ENCODE data around the gene DBI.
A peak's percentile ranks its signal among the peaks of the same experiment; 100 is the strongest.
"Not testable (repeated sequence)": the region's sequence is repeated elsewhere in the genome, so short reads cannot be mapped to it uniquely, and the experiment has no call there.

The DBI gene

DNA sequence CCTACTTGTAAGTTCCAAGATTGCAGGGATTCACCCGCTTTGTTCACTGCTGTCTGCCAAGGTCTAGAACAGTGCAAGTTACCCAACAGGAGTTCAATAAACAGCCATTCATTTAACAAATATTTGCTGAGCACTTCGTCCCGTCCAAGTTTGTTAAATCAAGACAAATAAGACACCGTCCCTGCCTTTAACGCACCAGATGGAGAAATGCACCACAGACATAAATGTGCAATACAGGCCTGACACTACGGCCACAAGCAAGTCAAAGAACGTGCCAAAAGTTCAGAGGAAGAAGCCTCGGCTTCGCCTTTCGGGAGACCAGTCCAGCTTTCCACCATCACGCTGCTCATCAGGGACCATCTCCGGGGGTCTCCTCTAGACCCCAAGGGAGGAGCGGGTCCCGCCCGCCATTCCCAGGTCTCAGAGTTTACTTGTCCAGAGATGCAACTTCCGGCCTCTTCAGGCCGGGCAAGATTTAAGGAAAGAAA lies 572 bp upstream of the DBI start:
- DNase-seq = no peak

DNA sequence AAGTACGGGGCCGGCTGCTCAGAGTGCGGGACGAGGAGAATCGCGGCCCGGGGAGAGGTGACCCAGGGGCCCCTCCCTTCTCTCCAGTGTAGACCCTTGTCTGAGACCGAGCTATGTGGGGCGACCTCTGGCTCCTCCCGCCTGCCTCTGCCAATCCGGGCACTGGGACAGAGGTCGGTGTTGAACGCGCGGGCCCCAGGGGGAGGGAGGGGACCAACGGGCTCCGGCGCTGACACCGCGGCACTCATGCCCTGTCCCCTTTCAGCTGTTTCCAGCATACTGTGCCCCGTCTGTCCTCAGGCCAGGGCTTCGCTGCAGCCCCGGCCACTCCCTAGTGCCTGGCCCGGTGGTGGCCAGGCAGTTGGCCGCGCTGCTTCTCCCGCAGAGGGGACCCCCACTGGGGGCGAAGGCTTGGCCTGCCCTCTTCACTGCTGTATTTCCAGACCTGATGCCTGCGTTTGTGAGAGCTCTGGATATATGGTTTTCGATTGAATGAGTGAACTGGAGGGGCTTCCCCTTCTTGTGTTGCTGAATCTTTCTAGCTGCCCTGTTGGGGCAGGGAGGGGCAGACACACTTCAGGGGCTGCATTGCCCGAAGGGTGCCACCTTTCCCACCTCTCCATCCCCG lies 809 bp downstream of the DBI start:
- peak; percentile 7 for DNase-seq

DNA sequence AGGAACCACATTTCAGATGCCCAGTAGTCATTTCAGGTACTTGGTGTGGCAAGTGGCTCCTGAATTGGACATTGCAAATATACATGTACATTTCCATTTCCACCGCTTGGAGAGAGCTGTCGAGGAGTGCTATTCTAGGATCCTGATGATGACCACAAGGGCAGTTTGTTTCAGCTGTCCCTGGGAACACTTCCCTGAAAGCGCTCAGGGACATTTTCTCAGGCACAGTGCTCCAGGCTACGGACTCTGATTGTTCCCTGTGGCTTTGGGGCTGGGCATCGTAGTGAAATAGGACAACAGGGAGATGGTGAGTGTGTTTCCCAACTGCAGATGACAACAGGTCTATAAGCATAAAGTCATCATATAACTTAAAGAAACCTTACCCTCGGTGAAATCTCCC lies 3.1 kb downstream of the DBI start:
- no peak for DNase-seq

DNA sequence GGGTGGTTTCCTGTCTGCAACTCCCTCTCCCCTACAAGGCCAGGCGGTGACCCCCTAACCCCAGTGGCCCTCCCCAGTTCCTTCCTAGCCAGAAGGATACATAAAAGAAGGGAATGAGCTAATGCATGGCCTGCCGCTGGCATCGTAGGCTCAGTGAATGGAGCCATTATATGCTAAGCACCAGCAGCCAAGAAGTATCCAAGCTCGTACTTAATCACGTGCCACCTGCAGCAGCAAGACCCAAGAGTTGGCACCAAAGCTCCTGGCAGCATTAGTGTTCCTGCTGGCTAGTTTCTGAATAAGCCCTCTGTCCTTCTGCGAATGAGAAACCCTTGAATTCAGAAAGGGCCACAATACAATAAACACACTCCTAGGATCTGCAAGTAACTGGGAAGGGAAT lies 4.3 kb downstream of the DBI start:
- DNase-seq = no peak

DNA sequence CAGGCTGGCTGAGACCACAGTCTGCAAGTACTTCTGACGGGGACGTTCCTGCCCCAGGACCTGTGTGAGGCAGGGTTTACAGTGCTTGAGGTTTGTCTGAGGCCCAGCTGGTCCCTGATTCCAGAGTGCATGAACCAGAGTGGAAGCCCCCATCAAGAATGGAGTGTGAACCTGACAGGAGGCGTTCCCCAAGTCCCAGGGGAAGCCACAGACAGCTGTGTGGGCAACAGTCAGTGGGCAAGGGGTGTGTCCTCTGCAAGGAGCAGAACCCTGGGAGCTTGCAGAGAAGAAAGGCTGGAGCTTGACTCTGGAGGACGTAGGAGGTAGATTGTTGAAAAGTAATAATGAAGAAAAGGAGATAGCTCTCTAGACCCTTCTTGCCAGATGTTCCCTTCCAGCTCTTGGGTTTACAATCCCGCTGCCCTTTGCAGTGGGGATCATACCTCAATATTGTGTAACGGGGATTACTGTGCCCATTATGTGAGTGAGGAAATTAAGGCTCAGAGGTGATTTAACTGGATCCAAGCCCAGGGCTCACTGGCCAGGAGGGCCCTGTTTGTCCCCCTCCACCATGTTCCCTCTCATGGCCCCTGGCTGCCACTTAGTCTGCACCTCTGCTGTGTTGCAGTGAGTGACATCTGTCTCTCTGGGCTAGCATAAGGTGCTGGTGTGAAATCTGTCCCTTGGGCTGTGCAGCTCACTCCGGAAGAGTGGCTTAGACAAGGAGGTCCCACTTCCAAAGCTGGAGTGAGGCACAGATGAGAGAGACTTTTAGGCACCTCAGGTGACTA lies 6.2 kb downstream of the DBI start:
- DNase-seq = no peak

DNA sequence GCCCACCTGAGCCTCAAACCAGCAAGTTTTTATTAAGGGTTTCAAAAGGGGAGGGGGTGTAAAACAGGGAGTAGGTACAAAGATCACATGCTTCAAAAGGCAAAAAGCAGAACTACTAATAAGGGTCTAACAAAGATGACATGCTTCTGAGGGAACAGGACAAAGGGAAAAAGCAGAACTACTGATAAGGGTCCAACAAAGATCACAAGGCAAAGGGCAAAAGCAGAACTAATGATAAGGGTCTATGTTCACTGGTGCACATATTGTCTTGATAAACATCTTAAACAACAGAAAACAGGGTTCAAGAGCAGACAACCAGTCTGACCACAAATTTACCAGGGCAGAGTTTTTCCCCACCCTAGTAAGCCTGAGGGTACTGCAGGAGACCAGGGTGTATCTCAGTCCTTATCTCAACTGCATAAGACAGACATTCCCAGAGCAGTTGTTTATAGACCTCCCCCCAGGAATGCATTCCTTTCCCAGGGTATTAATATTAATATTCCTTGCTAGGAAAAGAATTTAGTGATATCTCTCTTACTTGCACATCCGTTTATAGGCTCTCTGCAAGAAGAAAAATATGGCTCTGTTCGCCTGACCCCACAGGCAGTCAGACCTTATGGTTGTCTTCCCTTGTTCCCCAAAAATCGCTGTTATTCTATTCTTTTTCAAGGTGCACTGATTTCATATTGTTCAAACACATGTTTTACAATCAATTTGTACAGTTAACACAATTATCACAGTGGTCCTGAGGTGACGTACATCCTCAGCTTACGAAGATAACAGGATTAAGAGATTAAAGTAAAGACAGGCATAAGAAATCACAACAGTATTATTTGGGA lies 7.3 kb downstream of the DBI start:
- not testable (repeated sequence) for DNase-seq

DNA sequence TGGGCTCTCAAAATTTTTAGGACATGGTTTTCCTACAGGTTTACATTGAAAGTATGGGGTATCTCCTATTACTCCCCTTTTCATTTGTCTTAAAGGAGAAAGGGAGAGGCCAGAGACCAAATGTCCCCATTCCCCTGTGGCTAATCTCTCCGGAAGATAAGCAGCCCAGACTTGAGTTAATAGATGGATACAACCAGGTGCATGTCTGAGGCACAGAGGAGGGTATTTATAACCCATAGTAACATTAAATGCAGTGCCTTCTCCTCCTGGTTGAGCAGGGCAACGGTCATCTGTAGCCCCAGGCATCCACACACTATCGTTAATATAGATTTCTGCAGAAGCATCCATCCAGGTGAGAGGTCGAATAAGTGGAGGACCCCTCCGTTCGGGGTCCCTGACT lies 9.6 kb downstream of the DBI start:
- not testable (repeated sequence) for DNase-seq

DNA sequence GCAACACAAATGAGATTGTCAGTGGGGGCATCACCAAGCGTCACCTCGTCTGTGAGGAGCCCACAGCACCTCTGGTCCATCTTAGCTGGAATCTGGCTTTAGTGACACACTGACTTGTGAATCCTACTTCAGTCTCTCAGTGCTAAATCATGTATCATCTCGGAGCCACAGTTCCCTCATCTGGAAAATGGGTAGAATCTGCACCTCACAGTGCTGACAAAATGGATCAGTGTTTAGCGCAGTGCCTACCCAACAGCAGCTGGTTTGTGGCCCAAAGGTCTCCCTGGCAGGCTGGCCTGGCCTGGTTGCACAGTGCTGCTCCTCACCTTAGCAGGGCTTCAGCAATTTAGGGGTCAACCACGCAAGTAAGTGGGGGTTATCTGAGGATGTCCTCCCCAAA lies 10.0 kb downstream of the DBI start:
- DNase-seq = no peak

DNA sequence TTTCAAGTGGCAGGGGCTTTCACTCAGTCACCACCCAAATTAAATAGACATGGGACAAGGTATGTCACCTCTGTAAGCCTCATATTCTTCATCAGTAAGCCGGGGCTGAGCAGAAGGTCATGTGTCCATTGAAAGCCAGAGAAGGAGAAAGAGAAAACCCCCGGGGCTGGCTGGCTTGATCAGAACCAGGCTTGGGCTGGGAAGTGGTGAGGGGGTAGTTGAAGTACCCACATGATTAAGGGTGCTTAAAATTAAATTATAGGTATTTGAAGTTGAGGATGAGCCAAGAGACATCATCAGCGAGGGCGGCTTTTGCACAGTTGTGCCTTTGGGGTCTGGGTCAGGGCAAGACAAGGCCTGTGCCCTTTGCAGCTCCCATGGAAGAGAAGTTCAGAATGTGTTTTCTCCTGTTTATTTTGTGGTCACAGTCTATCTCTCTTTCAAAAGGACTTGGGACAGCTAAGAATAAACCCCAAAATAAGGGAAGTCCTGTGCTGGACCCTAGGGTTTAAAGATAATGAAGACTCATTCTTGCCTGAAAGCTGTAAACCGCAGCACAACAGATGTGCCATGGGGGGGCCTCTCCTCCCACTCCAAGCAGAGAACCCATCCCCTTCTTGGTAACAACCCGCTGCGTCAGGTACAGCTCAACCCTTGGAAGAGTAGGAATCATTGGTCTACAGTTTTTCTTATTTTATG lies 10.7 kb downstream of the DBI start:
- DNase-seq = no peak

DNA sequence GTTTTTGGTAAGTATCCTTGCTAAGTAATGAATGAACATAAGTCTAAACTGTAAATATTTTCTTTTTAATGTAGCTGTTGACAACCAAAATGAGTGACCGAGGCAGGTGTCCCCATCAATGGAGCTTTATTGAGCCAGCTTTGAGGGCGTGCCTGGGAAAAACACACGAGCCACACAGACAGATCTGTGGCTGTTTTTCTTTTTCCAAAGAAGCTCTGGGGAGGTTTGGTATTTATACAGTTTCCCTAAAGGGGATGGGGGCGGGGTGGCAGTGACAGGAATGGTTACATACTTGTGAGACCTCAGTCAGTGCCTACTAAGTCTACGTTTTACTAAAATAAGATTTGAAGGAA lies 11.2 kb downstream of the DBI start:
- DNase-seq = no peak

DNA sequence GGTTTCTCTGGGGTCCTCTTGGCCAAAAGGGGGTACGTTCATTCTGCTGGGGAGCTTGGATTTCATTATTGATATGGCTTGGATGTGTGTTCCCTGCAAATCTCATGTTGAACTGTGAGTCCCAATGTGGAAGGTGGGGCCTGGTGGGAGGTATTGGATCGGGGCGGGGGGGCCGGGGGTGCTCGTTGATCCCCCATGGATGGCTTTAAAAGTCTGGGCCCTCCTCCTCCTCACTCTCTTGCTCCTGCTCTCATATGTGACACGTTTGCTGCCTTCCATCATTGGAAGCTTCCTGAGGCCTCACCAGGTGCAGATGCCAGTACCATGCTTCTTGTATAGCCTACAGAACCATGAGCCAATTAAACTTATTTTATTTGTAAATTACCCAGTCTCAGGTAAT lies 11.8 kb downstream of the DBI start:
- DNase-seq = no peak

DNA sequence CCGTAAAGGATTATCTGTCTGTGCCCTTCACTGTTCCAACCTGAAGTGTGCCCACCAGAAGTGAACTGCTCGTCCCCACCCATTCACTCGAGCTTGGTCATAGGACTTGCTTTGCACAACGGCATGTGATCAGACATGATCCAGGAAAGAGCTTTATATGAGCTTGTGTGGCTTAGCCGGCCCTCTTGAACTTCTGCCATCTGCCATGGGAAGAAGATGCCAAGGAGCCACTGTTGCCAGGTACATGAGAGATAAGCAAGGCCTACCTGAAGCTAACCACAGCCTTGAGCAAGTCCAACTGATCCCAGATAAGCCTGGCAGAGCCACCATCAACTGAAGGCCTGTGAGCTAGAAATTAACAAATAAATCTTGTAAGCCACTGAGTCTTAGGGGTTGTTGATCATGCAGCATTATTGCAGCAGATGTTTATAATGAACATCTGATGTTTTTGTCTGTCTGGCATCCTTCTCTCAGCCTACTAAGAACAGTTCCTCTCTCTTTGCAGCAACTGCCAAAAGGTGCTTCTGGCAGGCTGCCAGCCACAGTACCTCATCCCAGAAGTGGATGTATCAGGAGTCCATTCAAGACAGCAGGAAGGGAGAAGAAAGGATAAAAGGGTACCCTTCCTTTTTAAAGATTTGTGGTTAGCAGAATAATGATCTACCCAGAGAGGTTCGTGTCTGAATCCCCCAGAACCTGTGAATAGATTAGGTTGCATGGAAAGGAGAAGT lies 16.8 kb downstream of the DBI start:
- no peak for DNase-seq

DNA sequence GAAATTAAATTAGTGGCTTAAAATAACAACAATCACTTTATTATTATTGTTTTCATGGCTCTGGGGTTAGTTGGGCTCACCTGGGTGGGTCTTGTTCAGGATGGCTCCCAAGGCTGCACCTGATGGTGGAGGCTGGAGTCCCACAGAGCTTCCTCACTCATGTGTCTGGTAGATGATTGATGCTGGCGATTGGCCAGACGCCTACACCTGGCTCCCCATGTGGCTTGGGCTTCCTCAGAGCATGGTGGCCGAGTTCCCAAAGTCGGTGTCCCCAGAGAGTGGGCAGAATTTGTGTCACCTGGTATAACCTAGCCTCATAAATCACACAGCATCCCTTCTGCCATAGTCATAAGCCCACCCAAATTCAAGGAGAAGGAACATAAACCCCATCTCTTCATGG lies 18.2 kb downstream of the DBI start:
- no peak for DNase-seq

DNA sequence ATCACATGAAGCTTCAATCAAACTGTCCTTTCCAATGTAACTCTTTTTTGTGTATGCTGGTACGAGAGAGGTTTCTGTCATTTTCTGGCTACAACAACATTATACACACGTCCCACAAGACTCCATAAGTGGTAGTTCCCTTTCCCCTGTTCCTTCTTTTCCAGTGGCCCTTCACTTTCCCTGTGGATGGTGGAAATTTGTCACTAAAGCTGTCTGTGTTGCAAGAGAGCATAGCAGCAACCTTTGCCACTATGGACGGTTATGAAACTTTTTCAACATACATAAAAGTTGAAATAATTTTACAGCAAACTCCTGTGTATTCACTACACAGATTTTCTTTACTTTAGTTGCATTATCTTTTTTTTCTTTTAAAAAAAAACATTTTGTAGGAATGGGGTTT lies 18.7 kb downstream of the DBI start:
- no peak for DNase-seq

DNA sequence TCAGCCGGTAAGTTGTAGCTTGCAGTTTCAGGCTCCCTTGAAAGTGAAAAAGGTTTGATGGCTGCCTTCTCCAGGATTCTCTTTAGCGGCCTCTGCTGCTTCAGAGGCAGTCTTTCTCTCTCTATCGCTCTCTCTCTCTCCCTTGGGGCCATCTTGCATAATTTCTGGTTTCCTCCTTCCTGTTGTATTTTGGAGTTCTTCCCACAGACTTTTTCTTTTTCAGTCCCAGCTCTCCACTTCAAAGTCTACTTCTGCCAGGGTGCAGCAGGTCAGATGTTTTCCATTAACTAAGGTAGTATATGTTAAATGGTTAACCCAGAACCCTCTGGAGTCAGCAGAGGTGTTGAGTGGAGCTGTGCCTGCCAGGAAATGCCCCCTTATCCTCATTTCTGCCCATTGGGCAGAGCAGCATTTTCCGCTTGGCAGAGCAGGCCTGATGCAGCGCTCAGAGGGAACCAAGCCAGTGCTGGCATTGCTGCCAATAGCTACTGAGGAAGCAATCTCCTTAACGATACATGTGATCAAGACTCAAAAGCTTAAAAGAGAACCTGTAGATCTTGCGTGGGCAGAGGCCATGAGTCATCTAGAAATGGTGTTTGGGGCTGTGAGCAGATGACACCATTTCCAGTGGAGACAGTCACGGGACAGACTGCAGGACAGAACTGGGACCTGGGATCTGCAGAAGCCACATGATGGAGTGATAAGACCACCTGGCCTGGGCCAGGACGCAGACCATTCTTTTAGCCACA lies 20.8 kb downstream of the DBI start:
- no peak for DNase-seq

DNA sequence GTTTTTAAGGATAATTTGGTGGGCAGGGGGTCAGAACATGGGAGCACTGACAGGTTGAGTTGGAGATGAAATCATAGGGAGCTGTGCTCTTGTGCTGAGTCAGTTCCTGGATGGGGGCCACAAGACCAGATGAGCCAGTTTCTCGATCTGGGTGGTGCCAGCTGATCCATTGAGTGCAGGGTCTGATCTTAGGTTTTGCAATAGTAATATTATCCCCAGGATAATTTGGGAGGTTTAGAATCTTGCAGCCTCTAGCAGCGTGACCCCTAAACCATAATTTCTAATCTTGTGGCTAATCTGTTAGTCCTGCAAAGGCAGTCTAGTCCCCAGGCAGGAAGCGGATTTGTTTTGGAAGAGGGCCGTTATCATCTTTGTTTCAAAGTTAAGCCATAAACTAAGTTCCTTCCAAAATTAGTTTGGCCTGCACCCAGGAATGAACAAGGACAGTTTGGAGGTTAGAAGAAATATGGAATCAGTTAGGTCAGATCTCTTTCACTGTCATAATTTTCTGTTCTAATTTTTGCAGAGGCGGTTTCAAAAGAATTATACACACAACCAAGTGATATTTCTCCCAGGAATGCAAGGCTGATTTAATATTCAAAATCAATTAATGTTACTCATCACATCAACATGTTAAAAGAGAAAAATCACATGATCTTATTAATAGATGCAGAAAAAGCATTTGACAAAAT lies 23.0 kb downstream of the DBI start:
- no peak for DNase-seq

DNA sequence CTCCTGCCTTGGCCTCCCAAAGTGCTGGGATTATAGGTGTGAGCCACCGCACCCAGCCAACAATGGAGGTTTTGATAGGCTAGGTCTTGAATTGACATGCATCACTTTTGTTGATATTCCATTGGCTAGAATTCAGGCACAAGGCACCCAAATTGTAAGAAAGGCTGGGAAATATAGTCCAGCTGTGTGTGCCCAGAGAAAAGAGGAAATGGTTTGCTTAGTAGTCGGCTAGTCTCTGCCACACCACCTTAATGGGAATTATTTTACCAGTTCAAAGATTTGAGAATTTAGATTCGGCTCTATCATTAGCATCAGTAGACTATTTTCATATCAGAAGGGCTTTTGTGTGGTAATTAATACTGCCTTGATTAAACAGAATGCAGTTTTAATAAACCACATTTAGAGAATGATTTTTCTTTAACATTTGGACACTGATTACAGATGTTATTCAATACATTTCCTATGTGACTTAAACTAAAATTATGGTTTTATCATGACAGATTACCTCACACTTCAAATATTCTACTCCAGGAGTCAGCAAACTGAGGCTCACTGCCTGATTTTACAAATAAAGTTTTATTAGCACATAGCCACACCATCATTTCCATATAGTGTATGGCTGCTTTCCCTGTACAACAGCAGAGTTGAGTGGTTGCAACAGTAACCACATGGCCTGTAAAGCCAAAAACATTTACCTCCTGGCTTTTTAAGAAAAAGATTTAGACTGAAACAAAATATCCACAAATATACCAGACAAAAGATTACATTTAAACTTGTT lies 27.4 kb downstream of the DBI start:
- DNase-seq = no peak

DNA sequence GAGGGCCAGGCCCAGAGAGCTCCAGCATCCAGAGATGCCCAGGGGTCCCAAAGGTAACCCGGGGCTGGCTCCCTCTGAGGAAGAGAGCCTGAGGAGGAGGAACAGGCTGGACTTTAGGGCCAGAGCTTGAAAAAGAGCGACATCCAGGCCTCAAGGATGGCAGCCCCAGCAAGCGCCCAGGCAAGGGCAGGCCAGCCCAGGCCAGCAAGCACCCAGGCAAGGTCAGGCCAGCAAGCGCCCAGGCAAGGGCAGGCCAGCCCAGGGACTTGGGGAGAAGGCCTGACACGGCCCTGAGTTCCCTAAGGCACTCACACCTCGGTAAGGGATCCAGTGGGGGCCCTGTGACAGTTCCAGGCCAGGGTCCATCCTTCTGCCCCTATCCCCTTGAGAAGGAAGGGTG lies 30.4 kb downstream of the DBI start:
- no peak for DNase-seq

DNA sequence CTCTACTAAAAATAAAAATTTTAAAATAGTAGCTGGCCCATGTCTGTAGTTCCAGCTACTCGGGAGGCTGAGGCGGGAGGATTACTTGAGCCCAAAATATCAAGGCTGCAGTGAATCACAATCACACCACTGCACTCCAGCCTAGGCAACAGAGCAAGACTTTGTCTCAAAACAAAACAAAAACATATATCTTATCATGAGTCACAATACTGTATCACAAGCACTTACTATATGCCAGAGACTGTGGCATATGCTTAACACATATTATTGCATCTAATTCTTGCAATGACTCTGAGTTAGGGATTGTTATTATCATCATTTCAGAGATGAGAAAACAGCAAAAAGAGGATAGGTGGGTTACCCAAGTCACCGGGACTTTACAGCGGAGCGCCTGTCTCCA lies 35.3 kb downstream of the DBI start:
- DNase-seq = no peak

Measured in NCI-H774 (cell line).